Left lung (tissue), 10 donors: ENCODE results near the gene HORMAD1. TPM values are rescaled to one million over a fixed set of nuclear protein-coding genes. Genes with fewer than 3 reads are reported as not detected.

ENCODE experiments used
- ATAC-seq: fragments of 200-7000 bp; cut with Tn5 transposase; one replicate; pipeline ENCODE4 v1.9.1; 2020; ENCODE audit warnings: moderate library complexity
- DNase-seq, 4 donors: peaks; one replicate each; pipeline ENCODE4 v3.0.0-alpha.2; 2013 to 2020
- H3K27ac ChIP-seq, 2 donors: fragments of 200-600 bp; sonication (generic) in 1 of 2; one replicate each; pipeline versions ENCODE4 v1.5.0 to v1.8.0; 2020 to 2021
- H3K27me3 ChIP-seq, 2 donors: fragments of 200-600 bp; sonication (generic) in 1 of 2; one replicate each; pipeline versions ENCODE4 v1.5.0 to v1.8.0; 2020 to 2021
- H3K36me3 ChIP-seq, 2 donors: fragments of 200-600 bp; sonication (generic) in 1 of 2; one replicate each; pipeline versions ENCODE4 v1.5.0 to v1.8.0; 2020 to 2021
- H3K4me1 ChIP-seq, 2 donors: fragments of 200-600 bp; one replicate each; pipeline ENCODE4 v1.8.0; 2021
- H3K4me3 ChIP-seq, 2 donors: fragments of 200-600 bp; sonication (generic) in 1 of 2; one replicate each; pipeline versions ENCODE4 v1.5.0 to v1.8.0; 2020 to 2021; ENCODE audit warnings: mild to moderate bottlenecking in 1 of 2
- H3K9me3 ChIP-seq, 2 donors: fragments of 200-600 bp; sonication (generic) in 1 of 2; one replicate each; pipeline versions ENCODE4 v1.5.0 to v1.8.0; 2020 to 2021
- CTCF ChIP-seq, 2 donors: fragments of 200-600 bp; sonication (generic) in 1 of 2; IDR thresholded peaks; one replicate each; pipeline versions ENCODE4 v1.5.0 to v1.8.0; 2021; ENCODE audit warnings: antibody characterized with exemption in 2 of 2
- intact Hi-C, 2 donors: fragments of 100-400 bp; cut with DNase I; formaldehyde crosslinking; loops; one replicate each; pipeline versions ENCODE4 v1.11.2 to v1.14.2; 2022
- polyA plus RNA-seq, 6 donors: library from polyadenylated mRNA; unstranded; fragments of 120-200 nt; gene quantifications; one replicate each; pipeline ENCODE4 v1.2.1, GENCODE V29; 2013; ENCODE audit not compliant: insufficient read length in 6 of 6
- total RNA-seq, 2 donors: library from RNA; stranded (reverse); fragmentation: NEBNext Ultra II Directional; extraction: Animal tissue kit (Norgen Biotek cat#: 25700); gene quantifications; one replicate each; pipeline ENCODE4 v1.2.1, GENCODE V29; 2021
- donor health status: DM: no; HTN: yes; CAD: no.
- donor health status: DM: no; HTN: no; CAD: no.

HORMAD1 gene
- total and polyA plus RNA-seq, 8 donors: 0.15 to 2.5 (median 0.38) TPM; not detected in 3

GRCh38 chr1:150762552-150762951 lies 41.9 kb upstream of the HORMAD1 start:
- Histone ChIP-seq H3K9me3 (no peaks in the 10 kb centered on the region), H3K27ac (peak overlapping the region in 1 of 2 donors; percentile 97), H3K36me3 (peaks cover 0 to 9% of the 10 kb centered on the region in 2 donors), H3K4me3 (peak overlapping the region in 1 of 2 donors; percentile 54), H3K4me1 (peaks cover 9 to 61% of the 10 kb centered on the region in 2 donors), H3K27me3 (no peaks in the 10 kb centered on the region)
- no peak for DNase-seq
- intact Hi-C loops: no loop called here
- no peak for TF ChIP-seq CTCF (IDR thresholded peaks at IDR 0.05)
- ATAC-seq: no peak

DNA sequence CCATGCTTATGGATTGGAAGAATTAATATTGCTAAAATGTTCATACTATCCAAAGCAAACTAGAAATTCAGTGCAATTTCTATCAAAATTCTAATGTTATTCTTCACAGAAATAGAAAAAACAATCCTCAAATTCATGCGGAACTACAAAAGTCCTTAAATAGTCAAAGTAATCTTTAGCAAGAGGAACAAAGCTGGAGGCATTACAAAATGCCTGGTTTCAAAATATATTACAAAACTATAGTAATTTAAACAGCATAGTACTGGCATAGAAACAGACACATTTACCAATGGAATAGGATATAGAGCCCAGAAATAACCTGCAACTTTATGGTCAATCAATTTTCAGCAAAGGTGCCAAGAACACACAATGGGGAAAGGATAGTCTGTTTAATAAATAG lies 41.1 kb upstream of the HORMAD1 start:
- no peak for TF ChIP-seq CTCF (IDR thresholded peaks at IDR 0.05)
- H3K4me3 ChIP-seq: peak overlapping the region in 1 of 2 donors; percentile 54
- ATAC-seq: no peak
- peaks cover 0 to 16% of the 10 kb centered on the region in 2 donors for H3K36me3 ChIP-seq
- no peaks in the 10 kb centered on the region for H3K9me3 ChIP-seq
- peaks cover 9 to 61% of the 10 kb centered on the region in 2 donors for H3K4me1 ChIP-seq
- intact Hi-C loops: no loop called here
- H3K27ac ChIP-seq: peak overlapping the region in 1 of 2 donors; percentile 97
- no peak for DNase-seq
- no peaks in the 10 kb centered on the region for H3K27me3 ChIP-seq

- Histone ChIP-seq H3K27me3 (no peaks in the 10 kb centered on the region), H3K9me3 (no peaks in the 10 kb centered on the region), H3K4me1 (peaks cover 9 to 50% of the 10 kb centered on the region in 2 donors), H3K27ac (peak overlapping the region in 1 of 2 donors; percentile 97), H3K36me3 (peaks cover 0 to 33% of the 10 kb centered on the region in 2 donors), H3K4me3 (peak overlapping the region in 1 of 2 donors; percentile 6)
- TF ChIP-seq CTCF (IDR thresholded peaks at IDR 0.05): no peak
- DNase-seq (no peak), ATAC-seq (peak; percentile 23)
- intact Hi-C loops: no loop called here
These were observed 39.3 kb upstream of the HORMAD1 start for GRCh38 chr1:150760013-150760412.

DNA sequence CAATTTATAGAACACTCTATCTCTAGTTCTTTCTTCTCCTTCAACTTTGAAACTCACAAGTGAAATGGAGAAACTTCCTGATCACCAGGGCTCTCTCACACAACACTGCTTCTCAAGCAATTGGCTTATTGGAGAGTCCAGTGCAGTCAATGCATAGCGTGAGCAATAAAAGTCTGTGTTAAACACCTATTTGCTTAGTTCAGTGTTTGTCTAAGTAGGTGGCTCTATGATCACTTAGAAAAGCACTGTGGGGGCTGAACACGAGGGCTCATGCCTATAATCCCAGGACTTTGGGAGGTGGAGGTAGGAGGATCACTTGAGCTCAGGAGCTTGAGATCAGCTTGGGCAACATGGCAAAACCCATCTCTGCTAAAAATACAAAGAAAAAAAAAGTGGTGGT lies 32.7 kb upstream of the HORMAD1 start:
- intact Hi-C loops: no loop called here
- Histone ChIP-seq H3K27me3 (no peaks in the 10 kb centered on the region), H3K4me3 (no peak overlapping the region), H3K9me3 (no peaks in the 10 kb centered on the region), H3K4me1 (peaks cover 0 to 4% of the 10 kb centered on the region in 2 donors), H3K36me3 (peaks cover 0 to 97% of the 10 kb centered on the region in 2 donors), H3K27ac (no peak overlapping the region)
- no peak for TF ChIP-seq CTCF (IDR thresholded peaks at IDR 0.05)
- no peak for DNase-seq
- ATAC-seq: no peak

- no peak for TF ChIP-seq CTCF (IDR thresholded peaks at IDR 0.05)
- Histone ChIP-seq H3K4me3 (no peak overlapping the region), H3K27me3 (no peaks in the 10 kb centered on the region), H3K36me3 (peaks cover 0 to 97% of the 10 kb centered on the region in 2 donors), H3K4me1 (peaks cover 0 to 4% of the 10 kb centered on the region in 2 donors), H3K27ac (no peak overlapping the region), H3K9me3 (no peaks in the 10 kb centered on the region)
- no peak for DNase-seq
- ATAC-seq: peak; percentile 90
- intact Hi-C loops: no loop called here
These were observed 30.7 kb upstream of the HORMAD1 start for GRCh38 chr1:150751443-150751842.
